Thyroid gland (tissue), 4 donors: ENCODE results near the gene RPS6KB2.
"Not testable (repeated sequence)": the region's sequence is repeated elsewhere in the genome, so short reads cannot be mapped to it uniquely, and the experiment has no call there.

Source experiments
- CTCF ChIP-seq, 6 experiments: fragments of 200-600 bp in 3 of 6; fragments of 450-650 bp in 3 of 6; sonication (generic) in 3 of 6; IDR thresholded peaks; one replicate each; pipeline ENCODE4 v1.5.1; 2016 to 2019; ENCODE audit warnings: antibody characterized with exemption in 6 of 6, mild to moderate bottlenecking in 2 of 6, inconsistent platforms in 1 of 6, moderate library complexity in 1 of 6
- POLR2A ChIP-seq, 2 donors: fragments of 450-650 bp; IDR thresholded peaks; one replicate each; pipeline ENCODE4 v1.6.1; 2017; ENCODE audit warnings: antibody characterized with exemption in 2 of 2, mild to moderate bottlenecking in 2 of 2, moderate library complexity in 1 of 2

GRCh38 chr11:67427364-67427859 lies 882 bp upstream of the RPS6KB2 start:
- TF ChIP-seq CTCF, POLR2A (IDR thresholded peaks at IDR 0.05): not testable (repeated sequence)
